Loucy (cell line): ENCODE measurements around the gene PADI3.
"Not testable (repeated sequence)": the region's sequence is repeated elsewhere in the genome, so short reads cannot be mapped to it uniquely, and the experiment has no call there.

ENCODE experiments used
- H2AFZ ChIP-seq: fragments of 200-600 bp; sonication (generic); 2 replicates; pipeline ENCODE4 v1.6.0; 2016; ENCODE audit warnings: antibody characterized with exemption, mild to moderate bottlenecking, low read length, moderate library complexity
- H3F3A ChIP-seq: fragments of 200-600 bp; 2 replicates; pipeline ENCODE4 v1.6.0; 2016; ENCODE audit warnings: antibody characterized with exemption, low read depth, mild to moderate bottlenecking
- H3K27me3 ChIP-seq: fragments of 200-600 bp; sonication (generic); 2 replicates; pipeline ENCODE4 v1.6.1; 2014; ENCODE audit warnings: low read length, mild to moderate bottlenecking; ENCODE audit not compliant: insufficient read depth, poor library complexity, severe bottlenecking
- H3K36me3 ChIP-seq: fragments of 200-600 bp; sonication (generic); 2 replicates; pipeline ENCODE4 v1.6.1; 2016; ENCODE audit warnings: low read length; ENCODE audit not compliant: insufficient read depth
- H3K4me1 ChIP-seq: fragments of 200-600 bp; sonication (generic); 2 replicates; pipeline ENCODE4 v1.5.1; 2014; ENCODE audit warnings: low read length, mild to moderate bottlenecking; ENCODE audit not compliant: insufficient read depth, poor library complexity, severe bottlenecking
- H3K4me2 ChIP-seq: fragments of 200-600 bp; sonication (generic); 2 replicates; pipeline ENCODE4 v1.6.0; 2014; ENCODE audit warnings: antibody characterized with exemption, low read length, low read depth, mild to moderate bottlenecking; ENCODE audit not compliant: poor library complexity, severe bottlenecking
- H3K4me3 ChIP-seq: fragments of 200-600 bp; sonication (generic); 2 replicates; pipeline ENCODE4 v1.5.1; 2014; ENCODE audit warnings: low read length, mild to moderate bottlenecking, mixed read lengths; ENCODE audit not compliant: poor library complexity, severe bottlenecking
- H3K79me2 ChIP-seq: fragments of 200-600 bp; sonication (generic); 2 replicates; pipeline ENCODE4 v1.6.1; 2014; ENCODE audit warnings: low read length; ENCODE audit not compliant: insufficient read depth
- H3K9ac ChIP-seq: fragments of 200-600 bp; sonication (generic); 2 replicates; pipeline ENCODE4 v1.6.0; 2014; ENCODE audit warnings: mild to moderate bottlenecking, low read depth, low read length, moderate library complexity; ENCODE audit not compliant: poor library complexity, severe bottlenecking
- H3K9me2 ChIP-seq: fragments of 200-600 bp; sonication (generic); replicated peaks from 2 replicates; pipeline ENCODE4 v1.6.1; 2016; ENCODE audit warnings: low read depth, low read length, mixed read lengths
- H3K9me3 ChIP-seq: fragments of 200-600 bp; sonication (generic); 2 replicates; pipeline ENCODE4 v1.6.1; 2014; ENCODE audit warnings: mild to moderate bottlenecking, antibody characterized with exemption, low read length, low read depth; ENCODE audit not compliant: insufficient read depth
- H4K20me1 ChIP-seq: fragments of 200-600 bp; sonication (generic); 2 replicates; pipeline ENCODE4 v1.6.0; 2014; ENCODE audit warnings: antibody characterized with exemption, low read length, mild to moderate bottlenecking; ENCODE audit not compliant: insufficient read depth, poor library complexity, severe bottlenecking
- EZH2phosphoT487 ChIP-seq: fragments of 200-600 bp; IDR thresholded peaks from 2 replicates; pipeline ENCODE4 v1.6.1; 2018; ENCODE audit warnings: antibody characterized with exemption, mild to moderate bottlenecking, moderate library complexity, borderline replicate concordance
- TF ChIP-seq, protein P1 (sequence below): fragments of 200-600 bp; sonication (generic); conservative IDR thresholded peaks from 2 replicates; pipeline ENCODE4 v1.5.1; 2014; ENCODE audit warnings: mild to moderate bottlenecking, antibody characterized with exemption, low read length

The PADI3 gene

GRCh38 chr1:17318262-17318661 lies 69.4 kb downstream of the PADI3 start:
- no peaks in the 10 kb centered on the region for H3K9me2 ChIP-seq
- H3K4me3 ChIP-seq: no peak overlapping the region
- H3K36me3 ChIP-seq: no peaks in the 10 kb centered on the region
- TF ChIP-seq EZH2phosphoT487: no peak
- TF ChIP-seq, protein P1, sequence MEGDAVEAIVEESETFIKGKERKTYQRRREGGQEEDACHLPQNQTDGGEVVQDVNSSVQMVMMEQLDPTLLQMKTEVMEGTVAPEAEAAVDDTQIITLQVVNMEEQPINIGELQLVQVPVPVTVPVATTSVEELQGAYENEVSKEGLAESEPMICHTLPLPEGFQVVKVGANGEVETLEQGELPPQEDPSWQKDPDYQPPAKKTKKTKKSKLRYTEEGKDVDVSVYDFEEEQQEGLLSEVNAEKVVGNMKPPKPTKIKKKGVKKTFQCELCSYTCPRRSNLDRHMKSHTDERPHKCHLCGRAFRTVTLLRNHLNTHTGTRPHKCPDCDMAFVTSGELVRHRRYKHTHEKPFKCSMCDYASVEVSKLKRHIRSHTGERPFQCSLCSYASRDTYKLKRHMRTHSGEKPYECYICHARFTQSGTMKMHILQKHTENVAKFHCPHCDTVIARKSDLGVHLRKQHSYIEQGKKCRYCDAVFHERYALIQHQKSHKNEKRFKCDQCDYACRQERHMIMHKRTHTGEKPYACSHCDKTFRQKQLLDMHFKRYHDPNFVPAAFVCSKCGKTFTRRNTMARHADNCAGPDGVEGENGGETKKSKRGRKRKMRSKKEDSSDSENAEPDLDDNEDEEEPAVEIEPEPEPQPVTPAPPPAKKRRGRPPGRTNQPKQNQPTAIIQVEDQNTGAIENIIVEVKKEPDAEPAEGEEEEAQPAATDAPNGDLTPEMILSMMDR: no peak
- H2AFZ ChIP-seq: no peak overlapping the region
- no peaks in the 10 kb centered on the region for H3F3A ChIP-seq
- no peaks in the 10 kb centered on the region for H3K27me3 ChIP-seq
- H3K9me3 ChIP-seq: no peaks in the 10 kb centered on the region
- H4K20me1 ChIP-seq: no peaks in the 10 kb centered on the region
- H3K4me2 ChIP-seq: no peak overlapping the region
- H3K9ac ChIP-seq: no peak overlapping the region
- H3K79me2 ChIP-seq: no peaks in the 10 kb centered on the region
- no peaks in the 10 kb centered on the region for H3K4me1 ChIP-seq

GRCh38 chr1:17319561-17320350 lies 70.9 kb downstream of the PADI3 start:
- H3K9me2 ChIP-seq: no peaks in the 10 kb centered on the region
- no peaks in the 10 kb centered on the region for H3K9me3 ChIP-seq
- H3K4me2 ChIP-seq: no peak overlapping the region
- no peaks in the 10 kb centered on the region for H3K36me3 ChIP-seq
- no peak overlapping the region for H2AFZ ChIP-seq
- H3K9ac ChIP-seq: no peak overlapping the region
- no peaks in the 10 kb centered on the region for H3K4me1 ChIP-seq
- H4K20me1 ChIP-seq: no peaks in the 10 kb centered on the region
- no peak overlapping the region for H3K4me3 ChIP-seq
- H3K27me3 ChIP-seq: no peaks in the 10 kb centered on the region
- no peaks in the 10 kb centered on the region for H3F3A ChIP-seq
- no peaks in the 10 kb centered on the region for H3K79me2 ChIP-seq
- no peak for TF ChIP-seq EZH2phosphoT487
- TF ChIP-seq, protein P1: no peak

DNA sequence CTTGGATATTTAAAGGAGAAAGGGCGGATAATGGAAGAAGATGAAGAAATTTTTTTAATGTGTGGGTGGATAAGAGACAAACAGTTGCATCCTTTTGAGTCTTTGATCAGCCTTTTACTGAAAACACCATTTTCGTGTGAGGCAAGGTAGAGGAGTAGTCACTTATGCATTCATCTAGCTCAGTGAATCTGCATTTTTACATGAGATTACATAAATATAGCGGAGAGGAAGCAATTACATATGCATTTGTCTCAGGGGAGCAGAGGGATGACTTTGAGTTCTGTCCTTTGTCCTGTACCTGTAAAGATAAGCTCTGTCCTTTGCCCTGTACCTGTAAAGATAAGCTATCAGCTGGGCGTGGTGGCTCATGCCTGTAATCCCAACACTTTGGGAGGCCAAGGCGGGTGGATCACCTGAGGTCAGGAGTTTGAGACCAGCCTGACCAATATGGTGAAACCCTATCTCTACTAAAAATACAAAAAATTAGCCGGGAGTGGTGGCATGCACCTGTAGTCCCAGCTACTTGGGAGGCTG lies 73.0 kb downstream of the PADI3 start:
- not testable (repeated sequence) for H3K4me1 ChIP-seq, H2AFZ ChIP-seq, H3K4me2 ChIP-seq, H3K9me2 ChIP-seq, H3K79me2 ChIP-seq, H3K9me3 ChIP-seq, H4K20me1 ChIP-seq, H3K36me3 ChIP-seq, H3K4me3 ChIP-seq, H3K27me3 ChIP-seq, H3F3A ChIP-seq, H3K9ac ChIP-seq

- Histone ChIP-seq H3F3A (no peaks in the 10 kb centered on the region), H2AFZ (no peak overlapping the region), H3K79me2 (no peaks in the 10 kb centered on the region), H3K4me2 (no peak overlapping the region), H4K20me1 (no peaks in the 10 kb centered on the region), H3K9me2 (no peaks in the 10 kb centered on the region), H3K9ac (no peak overlapping the region), H3K4me3 (no peak overlapping the region), H3K36me3 (no peaks in the 10 kb centered on the region), H3K9me3 (no peaks in the 10 kb centered on the region), H3K27me3 (no peaks in the 10 kb centered on the region), H3K4me1 (no peaks in the 10 kb centered on the region)
- no peak for TF ChIP-seq EZH2phosphoT487
- TF ChIP-seq, protein P1: no peak
These were observed 80.0 kb downstream of the PADI3 start for GRCh38 chr1:17328855-17329254.
